Right cardiac atrium (tissue), 5 donors: ENCODE results near the gene CDC25A. TPM values are rescaled to one million over a fixed set of nuclear protein-coding genes. Genes with fewer than 3 reads are reported as not detected.
"Not testable (repeated sequence)": the region's sequence is repeated elsewhere in the genome, so short reads cannot be mapped to it uniquely, and the experiment has no call there.

ENCODE experiments used
- ATAC-seq, 2 donors: fragments of 200-7000 bp; cut with Tn5 transposase; one replicate each; pipeline versions ENCODE4 v1.8.0 to v1.9.1; 2020; ENCODE audit warnings: moderate library complexity in 2 of 2, mild to moderate bottlenecking in 1 of 2
- DNase-seq, 3 donors: peaks; one replicate each; pipeline ENCODE4 v3.0.0-alpha.2; 2020
- H3K27ac ChIP-seq: one replicate; pipeline ENCODE4 v1.5.1; 2013; ENCODE audit warnings: mild to moderate bottlenecking, low read length, control low read depth, moderate library complexity
- H3K27me3 ChIP-seq: one replicate; pipeline ENCODE4 v1.6.1; 2013; ENCODE audit not compliant: control insufficient read depth, insufficient read depth
- H3K4me1 ChIP-seq: one replicate; pipeline ENCODE4 v1.6.1; 2013; ENCODE audit warnings: low read length; ENCODE audit not compliant: control insufficient read depth, insufficient read depth
- H3K4me3 ChIP-seq: one replicate; pipeline ENCODE4 v1.5.1; 2013; ENCODE audit warnings: low read length, control low read depth
- H3K9me3 ChIP-seq: one replicate; pipeline ENCODE4 v1.6.1; 2013; ENCODE audit warnings: low read length; ENCODE audit not compliant: control insufficient read depth
- WGBS: extraction: QIAGEN DNeasy Blood & Tissue Kit; methylation state at CpG from one replicate; pipeline ENCODE4 v1.1.7; 2013; 5-methylcytosine and 5-hydroxymethylcytosine counted together
- intact Hi-C, 4 donors: fragments of 100-400 bp; cut with DNase I; formaldehyde crosslinking; loops; one replicate each; pipeline versions ENCODE4 v1.11.0 to v1.14.0; 2022 to 2023
- polyA plus RNA-seq: library from polyadenylated mRNA; stranded (reverse); fragments of 200-250 nt; gene quantifications from one replicate; pipeline ENCODE4 v1.2.3, GENCODE V29; 2013
- total RNA-seq, 4 donors: library from RNA; stranded (reverse); fragmentation: NEBNext Ultra II Directional; extraction: Animal tissue kit (Norgen Biotek cat#: 25700); gene quantifications; one replicate each; pipeline ENCODE4 v1.2.1, GENCODE V29; 2021
- donor health status: healthy with polysubstance abuse.
- donor health status: DM: no; HTN: yes; CAD: no.
- donor health status: DM: no; HTN: no; CAD: no.
- donor health status: DM: no; HTN: yes; CAD: no; lungs with severe emphysema.
- donor health status: DM: yes; HTN: yes; CAD: no.

Gene CDC25A
- total and polyA plus RNA-seq, 5 donors, result 0.71 to 1.0 (median 0.86) TPM

- intact Hi-C loops, result no loop called here
- H3K4me1 ChIP-seq, result no peaks in the 10 kb centered on the region
- H3K9me3 ChIP-seq, result no peaks in the 10 kb centered on the region
- H3K27me3 ChIP-seq, result no peaks in the 10 kb centered on the region
- 78% methylated on average over 8 of the region's 8 CpGs for WGBS
- no peak overlapping the region for H3K4me3 ChIP-seq
- ATAC-seq (peak in 1 of 2 donors; percentile 12), DNase-seq (no peak)
- no peak overlapping the region for H3K27ac ChIP-seq
Measured at GRCh38 chr3:48125013-48125705, 63.1 kb downstream of the CDC25A start.

- no peak for DNase-seq
- Histone ChIP-seq H3K27ac (no peak overlapping the region), H3K4me3 (no peak overlapping the region), H3K27me3 (no peaks in the 10 kb centered on the region), H3K4me1 (peaks cover 3% of the 10 kb centered on the region), H3K9me3 (no peaks in the 10 kb centered on the region)
- intact Hi-C loops, result no loop called here
- whole genome bisulfite sequencing, result 92% methylated on average over 6 of the region's 6 CpGs
- no peak for ATAC-seq
Measured at GRCh38 chr3:48123346-48123745, 64.9 kb downstream of the CDC25A start.

DNA sequence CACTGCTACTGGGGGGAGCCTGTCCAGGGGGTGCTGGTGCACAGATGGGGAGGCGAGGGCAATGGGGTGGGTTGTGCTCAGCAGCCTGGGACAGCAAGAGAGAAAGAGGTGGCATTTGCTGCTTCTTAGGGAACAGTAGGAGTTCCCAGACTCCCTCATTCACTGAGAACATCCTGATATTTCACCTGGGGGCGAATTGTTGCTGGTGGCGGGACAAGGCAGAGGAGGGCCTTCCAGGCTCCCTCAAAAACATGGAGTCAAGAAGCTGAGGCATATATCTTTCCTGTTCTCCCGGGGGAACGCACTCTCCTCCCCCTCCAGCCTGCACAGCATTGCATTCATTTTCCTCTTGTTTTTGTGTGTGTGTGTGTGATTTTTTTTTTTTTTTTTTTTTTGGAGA, 65.7 kb downstream of the CDC25A start:
- ATAC-seq (no peak), DNase-seq (no peak)
- intact Hi-C loops, result no loop called here
- 87% methylated on average over 5 of the region's 5 CpGs for WGBS
- Histone ChIP-seq H3K9me3 (no peaks in the 10 kb centered on the region), H3K27ac (no peak overlapping the region), H3K4me3 (no peak overlapping the region), H3K4me1 (peaks cover 3% of the 10 kb centered on the region), H3K27me3 (no peaks in the 10 kb centered on the region)

DNA sequence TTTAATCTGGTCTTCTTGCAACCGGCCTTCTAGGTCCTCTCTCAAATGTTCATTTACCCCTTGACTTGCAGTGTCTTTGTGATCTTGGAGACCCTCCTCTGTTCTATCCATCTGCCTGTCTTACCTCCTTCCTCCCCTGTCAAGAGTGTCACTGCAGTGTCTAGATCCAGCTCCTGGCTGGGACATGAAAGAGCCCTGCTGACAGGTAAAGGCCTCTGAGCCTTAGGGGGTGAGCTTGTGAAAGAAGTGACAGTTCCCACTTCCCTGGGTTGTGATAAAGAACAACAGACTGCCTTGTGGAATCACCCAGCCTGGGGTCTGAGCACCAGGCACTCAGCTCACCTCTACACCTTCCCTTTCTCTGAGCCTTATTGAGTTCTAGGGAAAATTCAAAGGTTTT, 68.0 kb downstream of the CDC25A start:
- no peak for ATAC-seq
- no peak overlapping the region for H3K27ac ChIP-seq

DNA sequence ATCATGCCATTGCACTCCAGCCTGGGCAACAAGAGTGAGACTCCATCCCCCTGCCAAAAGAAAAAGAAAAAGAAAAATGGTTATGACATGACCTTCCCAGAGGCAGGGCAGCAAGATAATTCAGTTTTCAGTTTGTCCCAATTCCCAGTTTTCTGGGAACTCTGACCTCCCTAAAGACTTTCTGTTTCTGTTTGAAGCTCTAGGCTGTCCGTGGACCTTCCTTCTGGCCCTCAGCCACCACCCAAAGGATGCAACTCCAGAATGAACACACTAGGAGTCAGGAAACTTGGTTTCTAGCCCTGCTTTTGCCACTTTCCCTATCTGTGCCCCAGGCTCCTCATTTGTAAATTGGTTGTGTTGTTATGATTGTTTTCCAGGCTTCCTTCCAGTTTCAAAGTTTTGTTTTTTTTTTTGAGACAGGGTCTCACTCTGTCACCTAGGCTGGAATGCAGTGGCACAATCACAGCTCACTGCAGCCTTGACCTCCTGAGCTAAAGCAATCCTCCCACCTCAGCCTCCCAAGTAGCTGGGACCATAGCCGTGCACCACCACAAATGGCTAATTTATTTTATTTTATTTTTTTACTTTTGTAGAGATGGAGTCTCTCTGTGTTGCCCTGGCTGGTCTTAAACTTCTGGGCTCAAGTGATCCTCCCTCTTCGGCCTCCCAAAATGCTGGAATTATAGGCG, 68.6 kb downstream of the CDC25A start:
- WGBS, result 70% methylated on average over 4 of the region's 4 CpGs
- intact Hi-C loops, result no loop called here

More for the DNA sequence above, 68.0 kb downstream of the CDC25A start:
- WGBS, result 94% methylated on average over 1 of the region's 1 CpG
- intact Hi-C loops, result no loop called here
- Histone ChIP-seq H3K4me3 (no peak overlapping the region), H3K4me1 (peaks cover 3% of the 10 kb centered on the region), H3K9me3 (no peaks in the 10 kb centered on the region), H3K27me3 (no peaks in the 10 kb centered on the region)
- no peak for DNase-seq

GRCh38 chr3:48118928-48119327, 69.3 kb downstream of the CDC25A start:
- Histone ChIP-seq H3K27me3 (no peaks in the 10 kb centered on the region), H3K27ac (no peak overlapping the region), H3K4me3 (no peak overlapping the region), H3K4me1 (peaks cover 3% of the 10 kb centered on the region), H3K9me3 (no peaks in the 10 kb centered on the region)
- 77% methylated on average over 8 of the region's 8 CpGs for WGBS
- ATAC-seq, result peak in 1 of 2 donors; percentile 67
- intact Hi-C loops, result no loop called here
- no peak for DNase-seq

More for the DNA sequence above, 68.6 kb downstream of the CDC25A start:
- ATAC-seq (peak; percentile 88 to 89), DNase-seq (peak; percentile 70 to 90 (median 81))
- Histone ChIP-seq H3K27me3 (no peaks in the 10 kb centered on the region), H3K4me3 (no peak overlapping the region), H3K27ac (no peak overlapping the region), H3K4me1 (peaks cover 3% of the 10 kb centered on the region), H3K9me3 (no peaks in the 10 kb centered on the region)

- DNase-seq, result no peak
- ATAC-seq, result peak in 1 of 2 donors; percentile 37
- H3K27me3 ChIP-seq, result no peaks in the 10 kb centered on the region
Measured at GRCh38 chr3:48118322-48118721, 69.9 kb downstream of the CDC25A start.

GRCh38 chr3:48112813-48113212, 75.4 kb downstream of the CDC25A start:
- DNase-seq, result no peak
- no peak overlapping the region for H3K27ac ChIP-seq
- H3K4me1 ChIP-seq, result no peaks in the 10 kb centered on the region
- intact Hi-C loops, result no loop called here
- WGBS, result 50% methylated on average over 1 of the region's 1 CpG
- no peaks in the 10 kb centered on the region for H3K27me3 ChIP-seq
- H3K4me3 ChIP-seq, result no peak overlapping the region
- H3K9me3 ChIP-seq, result no peaks in the 10 kb centered on the region
- ATAC-seq, result no peak

More at GRCh38 chr3:48118322-48118721, 69.9 kb downstream of the CDC25A start:
- Histone ChIP-seq H3K4me1 (peaks cover 3% of the 10 kb centered on the region), H3K27ac (no peak overlapping the region), H3K4me3 (no peak overlapping the region), H3K9me3 (no peaks in the 10 kb centered on the region)
- intact Hi-C loops, result no loop called here
- 49% methylated on average over 7 of the region's 7 CpGs for WGBS

- H3K4me3 ChIP-seq, H3K4me1 ChIP-seq, intact Hi-C loops, DNase-seq, ATAC-seq, H3K27ac ChIP-seq, H3K27me3 ChIP-seq, H3K9me3 ChIP-seq: not testable (repeated sequence)
- WGBS, result 78% methylated on average over 8 of the region's 8 CpGs
Measured at GRCh38 chr3:48112108-48112791, 76.0 kb downstream of the CDC25A start.

GRCh38 chr3:48110463-48110862, 77.8 kb downstream of the CDC25A start:
- WGBS, result 97% methylated on average over 2 of the region's 2 CpGs
- Histone ChIP-seq H3K27me3 (no peaks in the 10 kb centered on the region), H3K4me1 (no peaks in the 10 kb centered on the region), H3K27ac (no peak overlapping the region), H3K4me3 (no peak overlapping the region), H3K9me3 (no peaks in the 10 kb centered on the region)
- DNase-seq (no peak), ATAC-seq (no peak)
- intact Hi-C loops, result no loop called here

GRCh38 chr3:48107227-48107626, 81.0 kb downstream of the CDC25A start:
- H3K4me3 ChIP-seq, result no peak overlapping the region
- 88% methylated on average over 3 of the region's 3 CpGs for WGBS
- no peaks in the 10 kb centered on the region for H3K27me3 ChIP-seq
- no peak for ATAC-seq
- H3K27ac ChIP-seq, result no peak overlapping the region
- no peaks in the 10 kb centered on the region for H3K9me3 ChIP-seq
- no peak for DNase-seq
- H3K4me1 ChIP-seq, result no peaks in the 10 kb centered on the region
- intact Hi-C loops, result no loop called here
